Spinal cord (tissue), 10 donors: Measurements from ENCODE around the gene CYTH4. TPM values are rescaled to one million over a fixed set of nuclear protein-coding genes. Genes with fewer than 3 reads are reported as not detected.

Experiments used
- DNase-seq, 6 donors: peaks; one replicate each; pipeline versions ENCODE4 v3.0.0 to v3.0.0-alpha.2; 2013 to 2015; ENCODE audit warnings: low spot score in 6 of 6, low read depth in 4 of 6
- H3K27ac ChIP-seq: one replicate; pipeline ENCODE4 v1.5.1; 2013; ENCODE audit warnings: low read depth, low read length, control low read depth
- H3K27me3 ChIP-seq: one replicate; pipeline ENCODE4 v1.6.1; 2013; ENCODE audit warnings: low read length; ENCODE audit not compliant: control insufficient read depth, insufficient read depth
- H3K36me3 ChIP-seq: one replicate; pipeline ENCODE4 v1.6.1; 2013; ENCODE audit warnings: low read length; ENCODE audit not compliant: control insufficient read depth, insufficient read depth
- H3K4me1 ChIP-seq: one replicate; pipeline ENCODE4 v1.6.1; 2013; ENCODE audit warnings: low read length; ENCODE audit not compliant: control insufficient read depth, insufficient read depth
- H3K4me3 ChIP-seq: one replicate; pipeline ENCODE4 v1.5.1; 2013; ENCODE audit warnings: low read depth, low read length, control low read depth
- H3K9me3 ChIP-seq: one replicate; pipeline ENCODE4 v1.6.1; 2013; ENCODE audit warnings: low read length; ENCODE audit not compliant: control insufficient read depth, insufficient read depth
- WGBS: methylation state at CpG from one replicate; pipeline ENCODE4 v1.1.5; 2013; ENCODE audit warnings: missing lambda C conversion rate; ENCODE audit not compliant: insufficient coverage; 5-methylcytosine and 5-hydroxymethylcytosine counted together
- polyA plus RNA-seq, 2 donors: library from polyadenylated mRNA; unstranded; fragments of 120-200 nt; gene quantifications; one replicate each; pipeline ENCODE4 v1.2.1, GENCODE V29; 2013; ENCODE audit not compliant: insufficient read length in 2 of 2
- total RNA-seq, 2 donors: library from RNA; depleted of rRNA in 1 of 2; stranded (reverse); fragments of 120-200 nt in 1 of 2; fragments of >200 nt in 1 of 2; gene quantifications; one replicate each; pipeline versions ENCODE4 v1.2.3 to v1.2.4, GENCODE V29; 2013 to 2014
- donor health status: healthy.

The CYTH4 gene
- total and polyA plus RNA-seq, 4 donors = 5.8 to 9.4 (median 7.9) TPM

GRCh38 chr22:37358917-37359316 lies 76.6 kb downstream of the CYTH4 start:
- Histone ChIP-seq H3K27ac (no peak overlapping the region), H3K36me3 (peaks cover 6% of the 10 kb centered on the region), H3K4me1 (peaks cover 5% of the 10 kb centered on the region), H3K4me3 (no peak overlapping the region), H3K9me3 (no peaks in the 10 kb centered on the region), H3K27me3 (no peaks in the 10 kb centered on the region)
- 71% methylated on average over 6 of the region's 8 CpGs for WGBS
- DNase-seq = no peak

- Histone ChIP-seq H3K4me3 (no peak overlapping the region), H3K27ac (no peak overlapping the region), H3K4me1 (peaks cover 24% of the 10 kb centered on the region), H3K9me3 (no peaks in the 10 kb centered on the region), H3K36me3 (peaks cover 25% of the 10 kb centered on the region), H3K27me3 (no peaks in the 10 kb centered on the region)
- DNase-seq = no peak
- 48% methylated on average over 3 of the region's 3 CpGs for whole genome bisulfite sequencing
Measured at GRCh38 chr22:37362621-37363020, 80.3 kb downstream of the CYTH4 start.

GRCh38 chr22:37363261-37363992 lies 81.1 kb downstream of the CYTH4 start:
- 68% methylated on average over 13 of the region's 15 CpGs for WGBS
- peaks cover 27% of the 10 kb centered on the region for H3K4me1 ChIP-seq
- H3K36me3 ChIP-seq = peaks cover 24% of the 10 kb centered on the region
- H3K4me3 ChIP-seq = no peak overlapping the region
- no peak for DNase-seq
- no peaks in the 10 kb centered on the region for H3K9me3 ChIP-seq
- H3K27me3 ChIP-seq = no peaks in the 10 kb centered on the region
- no peak overlapping the region for H3K27ac ChIP-seq

Other genes starting within 250 kb of the CYTH4 start
- gene KCTD17, start 230.8 kb upstream of the CYTH4 start, total RNA-seq = 10 to 100 TPM; 22.5 to 35.5 TPM
- gene KCTD17, start 230.8 kb upstream of the CYTH4 start, polyA plus RNA-seq = 10 to 100 TPM; 82.6 to 84.2 TPM
- under 1 TPM in 1 of 2 donors, not detected in 1; 0.17 TPM for gene TMPRSS6, start 172.8 kb upstream of the CYTH4 start, total RNA-seq
- gene TMPRSS6, start 172.8 kb upstream of the CYTH4 start, polyA plus RNA-seq = under 1 TPM; 0.13 to 0.24 TPM
- gene IL2RB, start 132.6 kb upstream of the CYTH4 start, total RNA-seq = under 1 TPM; 0.11 to 0.69 TPM
- gene IL2RB, start 132.6 kb upstream of the CYTH4 start, polyA plus RNA-seq = under 1 TPM; 0.16 to 0.17 TPM
- gene C1QTNF6, start 94.3 kb upstream of the CYTH4 start, total RNA-seq = 10 to 100 TPM in 1 of 2 donors, 1 to 10 TPM in 1; 7.5 to 12.4 TPM
- gene C1QTNF6, start 94.3 kb upstream of the CYTH4 start, polyA plus RNA-seq = 10 to 100 TPM; 13.4 to 15.1 TPM
- gene SSTR3, start 70.0 kb upstream of the CYTH4 start, total RNA-seq = 1 to 10 TPM in 1 of 2 donors, under 1 TPM in 1; 0.39 to 2.0 TPM
- gene SSTR3, start 70.0 kb upstream of the CYTH4 start, polyA plus RNA-seq = 1 to 10 TPM; 2.3 to 2.9 TPM
- gene RAC2, start 38.2 kb upstream of the CYTH4 start, total RNA-seq = 1 to 10 TPM; 2.1 to 4.8 TPM
- 1 to 10 TPM; 2.4 to 3.0 TPM for gene RAC2, start 38.2 kb upstream of the CYTH4 start, polyA plus RNA-seq
- 1 to 10 TPM; 5.1 to 9.4 TPM for gene ELFN2, start 145.0 kb downstream of the CYTH4 start, total RNA-seq
- gene ELFN2, start 145.0 kb downstream of the CYTH4 start, polyA plus RNA-seq = 10 to 100 TPM; 59.9 to 60.2 TPM
- gene MFNG, start 203.9 kb downstream of the CYTH4 start, total RNA-seq = 10 to 100 TPM in 1 of 2 donors, 1 to 10 TPM in 1; 3.6 to 12.6 TPM
- gene MFNG, start 203.9 kb downstream of the CYTH4 start, polyA plus RNA-seq = 10 to 100 TPM; 11.1 to 11.2 TPM
- gene CARD10, start 236.9 kb downstream of the CYTH4 start, total RNA-seq = 10 to 100 TPM in 1 of 2 donors, 1 to 10 TPM in 1; 4.0 to 12.6 TPM
- gene CARD10, start 236.9 kb downstream of the CYTH4 start, polyA plus RNA-seq = 10 to 100 TPM; 13.0 to 14.6 TPM